Ascending aorta (tissue), 2 donors: ENCODE measurements around the gene PON2. TPM values are rescaled to one million over a fixed set of nuclear protein-coding genes. Genes with fewer than 3 reads are reported as not detected.

Experiments
- DNase-seq, 2 donors: peaks; one replicate each; pipeline ENCODE4 v3.0.0-alpha.2; 2019; ENCODE audit warnings: low spot score in 2 of 2
- H3K27ac ChIP-seq, 2 donors: fragments of 200-600 bp; sonication (generic); one replicate each; pipeline ENCODE4 v1.5.1; 2016 to 2017; ENCODE audit warnings: mild to moderate bottlenecking in 1 of 2
- H3K27me3 ChIP-seq: fragments of 200-600 bp; sonication (generic); one replicate; pipeline ENCODE4 v1.5.1; 2017
- H3K36me3 ChIP-seq, 2 donors: fragments of 200-600 bp; sonication (generic); one replicate each; pipeline ENCODE4 v1.5.1; 2016
- H3K4me1 ChIP-seq, 2 donors: fragments of 200-600 bp; sonication (generic); one replicate each; pipeline ENCODE4 v1.5.1; 2016 to 2017; ENCODE audit warnings: mild to moderate bottlenecking in 1 of 2
- H3K4me3 ChIP-seq, 2 donors: fragments of 200-600 bp; sonication (generic); one replicate each; pipeline ENCODE4 v1.5.1; 2016 to 2017; ENCODE audit warnings: mild to moderate bottlenecking in 1 of 2
- H3K9me3 ChIP-seq, 2 donors: fragments of 200-600 bp; sonication (generic); one replicate each; pipeline ENCODE4 v1.5.1; 2016
- intact Hi-C: fragments of 100-400 bp; cut with DNase I; formaldehyde crosslinking; loops from one replicate; pipeline ENCODE4 v1.15.1; 2023
- total RNA-seq: library from RNA; depleted of rRNA; stranded (reverse); fragments of >200 nt; gene quantifications from one replicate; pipeline ENCODE4 v1.1.0, GENCODE V29; 2016
- TF ChIP-seq, protein P1 (sequence below), 3 experiments: fragments of 200-600 bp in 2 of 3; fragments of 450-650 bp in 1 of 3; sonication (generic) in 2 of 3; IDR thresholded peaks; one replicate each; pipeline ENCODE4 v1.5.1; 2016 to 2019; ENCODE audit warnings: antibody characterized with exemption in 3 of 3, mild to moderate bottlenecking in 1 of 3, moderate library complexity in 1 of 3

PON2 gene
- total RNA-seq: 59.8 TPM

DNA sequence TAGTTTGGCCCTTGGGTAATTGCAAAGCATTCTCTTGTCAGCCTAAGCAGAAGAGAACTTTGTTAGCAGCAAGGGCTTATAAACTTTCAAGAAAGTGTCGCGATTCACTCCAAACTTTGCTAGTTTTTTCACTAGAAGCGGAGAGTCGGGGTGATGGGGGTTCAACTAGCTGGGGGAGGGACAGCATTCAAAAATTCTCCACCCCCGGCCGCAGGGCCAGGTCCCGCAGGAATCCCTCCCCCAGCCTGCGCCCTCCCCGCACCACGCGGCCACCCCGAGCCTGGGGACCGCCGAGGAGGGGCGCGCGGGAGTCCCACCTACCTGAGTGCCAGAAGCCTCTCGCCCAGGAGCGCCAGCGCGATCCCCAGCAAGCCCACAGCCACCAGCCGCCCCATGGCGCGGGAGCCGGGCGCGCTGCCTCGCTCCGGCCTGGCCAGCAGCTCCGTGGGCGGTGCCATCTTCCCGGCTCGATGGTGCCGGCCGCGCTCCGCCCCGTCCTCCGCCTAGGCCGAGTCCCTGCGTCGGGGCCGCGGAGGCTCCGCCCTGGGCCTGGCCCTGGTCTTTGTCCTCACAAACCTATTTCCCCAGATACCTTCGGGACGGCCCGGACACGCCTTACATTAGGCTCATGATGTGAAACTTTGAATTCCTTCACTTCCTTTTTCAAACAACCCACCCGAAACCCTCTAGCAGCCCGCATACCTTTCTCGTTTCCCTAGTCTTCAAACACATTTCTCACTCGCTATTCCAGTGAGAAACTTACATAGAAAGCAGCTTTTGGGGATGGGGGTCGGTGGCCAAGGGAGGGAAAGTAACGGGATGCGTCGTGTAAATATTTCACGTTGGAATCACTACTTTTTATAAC lies at the start of gene PON2:
Gene PON2 (minus strand): TSS at position 472 of the 865 bp plus-strand sequence. CDS start 77 bp downstream, at position 395.
- Histone ChIP-seq H3K4me3 (peak within 1 kb of the TSS; percentile 73 to 97), H3K27me3 (no peaks in the 10 kb centered on the region), H3K36me3 (no peaks in the 10 kb centered on the region), H3K4me1 (peaks cover 0 to 2% of the 10 kb centered on the region in 2 donors), H3K27ac (peak within 1 kb of the TSS; percentile 91 to 96), H3K9me3 (no peaks in the 10 kb centered on the region)
- intact Hi-C loops: loop anchor here (5.0 kb wide), 1 partner anchor 253 kb away; no protein-coding TSS in a partner anchor
- TF ChIP-seq, protein P1, sequence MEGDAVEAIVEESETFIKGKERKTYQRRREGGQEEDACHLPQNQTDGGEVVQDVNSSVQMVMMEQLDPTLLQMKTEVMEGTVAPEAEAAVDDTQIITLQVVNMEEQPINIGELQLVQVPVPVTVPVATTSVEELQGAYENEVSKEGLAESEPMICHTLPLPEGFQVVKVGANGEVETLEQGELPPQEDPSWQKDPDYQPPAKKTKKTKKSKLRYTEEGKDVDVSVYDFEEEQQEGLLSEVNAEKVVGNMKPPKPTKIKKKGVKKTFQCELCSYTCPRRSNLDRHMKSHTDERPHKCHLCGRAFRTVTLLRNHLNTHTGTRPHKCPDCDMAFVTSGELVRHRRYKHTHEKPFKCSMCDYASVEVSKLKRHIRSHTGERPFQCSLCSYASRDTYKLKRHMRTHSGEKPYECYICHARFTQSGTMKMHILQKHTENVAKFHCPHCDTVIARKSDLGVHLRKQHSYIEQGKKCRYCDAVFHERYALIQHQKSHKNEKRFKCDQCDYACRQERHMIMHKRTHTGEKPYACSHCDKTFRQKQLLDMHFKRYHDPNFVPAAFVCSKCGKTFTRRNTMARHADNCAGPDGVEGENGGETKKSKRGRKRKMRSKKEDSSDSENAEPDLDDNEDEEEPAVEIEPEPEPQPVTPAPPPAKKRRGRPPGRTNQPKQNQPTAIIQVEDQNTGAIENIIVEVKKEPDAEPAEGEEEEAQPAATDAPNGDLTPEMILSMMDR (IDR thresholded peaks at IDR 0.05): no peak
- DNase-seq: peak; percentile 13 to 88

DNA sequence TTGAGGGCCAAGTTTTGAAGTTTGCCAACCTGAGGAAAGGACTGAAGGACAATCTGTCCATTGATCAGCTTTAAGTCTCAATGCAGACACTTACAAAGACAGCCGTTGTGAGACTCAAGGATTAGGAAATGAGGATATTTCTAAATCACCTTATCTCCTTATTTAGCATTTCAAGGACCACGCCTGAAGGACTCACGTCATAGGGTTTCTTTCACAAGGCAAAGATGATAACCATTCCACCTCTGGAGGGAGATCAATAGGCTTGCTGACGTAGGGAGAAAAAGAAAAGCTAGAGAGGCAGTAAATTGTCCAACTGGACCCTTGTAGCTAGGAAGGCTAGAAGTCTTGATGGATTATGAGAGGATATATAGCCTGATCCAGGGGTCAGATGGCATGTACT lies 47.6 kb upstream of the PON2 start:
- H3K27me3 ChIP-seq: no peaks in the 10 kb centered on the region
- intact Hi-C loops: no loop called here
- H3K27ac ChIP-seq: no peak overlapping the region
- H3K4me3 ChIP-seq: no peak overlapping the region
- H3K9me3 ChIP-seq: no peaks in the 10 kb centered on the region
- DNase-seq: no peak
- H3K4me1 ChIP-seq: no peaks in the 10 kb centered on the region
- TF ChIP-seq, protein P1 (IDR thresholded peaks at IDR 0.05): no peak
- no peaks in the 10 kb centered on the region for H3K36me3 ChIP-seq

DNA sequence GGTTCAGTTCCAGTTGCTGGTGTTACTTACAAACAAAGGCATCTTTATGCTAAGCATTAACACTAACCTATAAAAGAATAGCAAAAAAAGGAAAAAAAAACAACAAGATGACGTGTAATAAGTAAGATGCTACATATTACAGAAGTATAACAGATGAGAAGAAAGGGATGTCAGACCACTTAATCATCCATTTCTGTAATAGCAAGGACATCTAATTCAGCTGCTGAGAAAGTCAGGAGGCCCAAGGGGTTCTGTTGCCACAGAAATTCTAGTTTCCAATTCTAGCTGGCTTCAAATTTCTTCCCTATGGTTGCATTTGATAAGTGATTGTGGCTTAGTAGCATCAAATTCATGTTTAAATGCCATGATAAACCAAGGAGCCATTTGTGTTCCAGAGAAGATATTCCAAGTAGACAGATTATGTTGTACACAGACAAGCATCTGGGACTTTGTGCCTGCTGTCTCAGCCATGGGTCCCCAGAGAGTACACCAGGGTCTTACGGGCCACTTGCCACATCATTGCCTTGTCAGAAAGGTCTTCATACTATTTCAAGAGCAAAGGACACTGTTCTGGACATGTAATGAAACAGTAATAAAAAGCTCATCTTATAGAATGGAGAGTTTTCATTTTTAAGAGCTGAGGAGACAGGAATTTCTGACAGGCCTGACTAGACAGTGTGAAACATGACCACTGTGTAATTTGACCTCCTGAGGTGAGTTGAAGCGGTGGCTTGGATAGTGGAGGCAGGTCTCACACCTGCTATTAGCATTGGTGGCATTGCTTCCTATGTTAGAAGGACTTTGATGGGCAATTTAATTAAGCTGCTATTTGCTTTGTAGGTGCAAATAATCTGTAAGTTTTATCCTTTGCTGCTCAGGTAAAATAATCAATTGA lies 46.7 kb upstream of the PON2 start:
- H3K36me3 ChIP-seq: no peaks in the 10 kb centered on the region
- no peak overlapping the region for H3K27ac ChIP-seq
- TF ChIP-seq, protein P1 (IDR thresholded peaks at IDR 0.05): no peak
- H3K4me3 ChIP-seq: no peak overlapping the region
- no peaks in the 10 kb centered on the region for H3K27me3 ChIP-seq
- DNase-seq: no peak
- H3K4me1 ChIP-seq: no peaks in the 10 kb centered on the region
- no peaks in the 10 kb centered on the region for H3K9me3 ChIP-seq
- intact Hi-C loops: no loop called here

DNA sequence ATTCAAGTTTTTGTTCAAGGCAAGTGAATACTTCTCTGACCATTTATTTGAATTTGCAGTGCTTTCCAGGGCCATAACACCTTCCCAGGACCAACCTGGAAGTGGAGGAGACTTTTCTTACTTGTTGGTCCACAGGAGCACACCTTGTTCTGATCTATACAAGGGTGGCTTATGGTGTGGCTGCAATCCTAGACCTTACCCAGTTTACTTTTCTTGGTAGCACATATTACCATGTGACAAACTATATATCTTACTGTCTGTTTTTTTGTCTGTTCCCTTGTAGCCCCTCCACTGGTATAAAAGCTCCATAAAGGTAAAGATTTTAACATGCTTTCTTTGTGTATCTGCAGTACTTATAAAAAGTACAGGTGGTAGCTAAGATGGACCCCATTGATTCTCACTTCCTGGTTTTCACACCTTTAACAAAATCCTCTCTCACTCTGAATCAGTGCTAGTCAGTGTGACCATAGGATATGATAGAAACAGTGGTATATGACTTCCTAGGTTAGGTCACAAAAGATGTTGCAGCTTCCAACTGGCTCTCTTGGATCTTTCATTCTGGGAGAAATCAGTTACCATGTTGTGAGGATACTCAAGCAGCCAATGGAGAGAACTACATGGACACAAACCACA lies 45.3 kb upstream of the PON2 start:
- TF ChIP-seq, protein P1 (IDR thresholded peaks at IDR 0.05): no peak
- DNase-seq: no peak
- H3K36me3 ChIP-seq: no peaks in the 10 kb centered on the region
- intact Hi-C loops: no loop called here
- H3K9me3 ChIP-seq: no peaks in the 10 kb centered on the region
- H3K4me3 ChIP-seq: no peak overlapping the region
- no peak overlapping the region for H3K27ac ChIP-seq
- no peaks in the 10 kb centered on the region for H3K27me3 ChIP-seq
- H3K4me1 ChIP-seq: no peaks in the 10 kb centered on the region

DNA sequence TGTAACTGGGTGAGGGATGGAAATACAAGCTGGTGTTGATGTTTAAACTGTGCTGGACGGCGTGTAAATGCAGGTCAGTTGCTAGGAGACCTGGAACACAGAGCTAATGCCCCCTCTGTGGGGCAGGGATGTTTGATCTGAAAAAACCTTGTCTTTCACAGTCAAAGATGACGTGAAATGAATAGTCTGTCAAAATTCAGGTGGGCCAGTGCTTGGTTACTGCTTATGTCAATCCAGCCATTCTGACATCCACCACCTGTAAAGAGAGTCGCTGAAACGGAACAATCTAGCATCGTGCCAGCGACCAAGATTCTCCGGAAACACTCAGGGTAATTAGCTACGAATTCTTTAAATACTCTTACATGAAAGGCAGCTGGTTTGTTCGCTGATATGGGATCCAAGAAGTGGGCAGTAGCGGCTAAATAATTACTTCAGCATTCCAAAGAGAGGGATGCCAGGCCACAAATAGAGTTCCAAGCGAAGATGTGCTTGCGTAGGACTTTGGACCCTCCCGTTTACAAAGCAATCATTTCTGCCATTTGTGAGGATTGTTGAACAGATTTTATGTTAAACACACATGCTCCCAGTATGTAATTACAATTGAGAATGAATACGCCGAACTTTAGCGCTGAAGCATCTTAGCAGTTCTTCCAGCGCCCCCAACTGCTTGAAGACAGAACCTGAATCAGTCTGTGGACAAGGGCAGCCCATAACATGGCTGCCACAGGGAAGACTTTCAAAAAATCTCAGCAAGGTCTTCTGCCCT lies 43.6 kb upstream of the PON2 start:
- Histone ChIP-seq H3K36me3 (no peaks in the 10 kb centered on the region), H3K4me3 (no peak overlapping the region), H3K27ac (no peak overlapping the region), H3K9me3 (no peaks in the 10 kb centered on the region), H3K27me3 (no peaks in the 10 kb centered on the region), H3K4me1 (no peaks in the 10 kb centered on the region)
- no peak for DNase-seq
- intact Hi-C loops: no loop called here
- TF ChIP-seq, protein P1 (IDR thresholded peaks at IDR 0.05): no peak
